ENCODE results near the gene GET4.

DNA sequence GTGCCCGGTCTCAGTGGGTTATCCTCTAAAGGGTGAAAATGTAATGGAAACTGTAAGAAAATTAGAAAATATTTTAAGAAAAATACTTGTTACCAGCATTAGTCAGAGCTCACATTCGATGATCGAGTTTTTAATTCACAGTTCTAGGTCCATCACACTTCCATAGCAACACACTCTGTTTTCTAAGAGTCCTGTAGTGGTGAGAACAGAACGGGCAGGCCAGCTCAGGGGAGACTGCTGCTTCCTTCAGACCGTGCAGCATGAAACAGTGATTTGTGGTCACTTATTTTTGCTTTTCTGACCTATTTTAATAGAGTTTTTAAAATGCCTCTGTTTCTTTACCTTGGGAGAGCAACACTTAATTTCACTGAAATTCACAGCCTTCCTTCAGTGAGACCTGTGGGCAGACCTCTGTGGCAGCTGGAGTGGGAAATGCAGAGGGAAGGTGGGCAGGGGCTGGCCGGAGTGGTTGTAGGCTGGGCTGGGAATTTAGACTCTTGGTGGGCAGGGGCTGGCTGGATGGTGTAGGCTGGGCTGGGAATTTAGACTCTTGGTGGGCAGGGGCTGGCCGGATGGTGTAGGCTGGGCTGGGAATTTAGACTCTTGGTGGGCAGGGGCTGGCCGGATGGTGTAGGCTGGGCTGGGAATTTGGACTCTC lies 42.6 kb upstream of the GET4 start:
- TF ChIP-seq POLR2A (IDR thresholded peaks at IDR 0.05; ENCODE audit: low read length) (no peak), GATA1 (IDR thresholded peaks at IDR 0.05; ENCODE audit: low read depth, low read length) (no peak)

All from erythroblast (primary cell).